ENCODE data around the gene ANAPC7. TPM values are rescaled to one million over a fixed set of nuclear protein-coding genes. Genes with fewer than 3 reads are reported as not detected.

ANAPC7 gene
- total and polyA plus RNA-seq, 2 donors (not counting 1 experiment from before 2014, with no cell fraction given), result 48.7 to 49.5 TPM

- peaks cover 37% of the 10 kb centered on the region for H3K36me3 ChIP-seq (ENCODE audit: control insufficient read depth, insufficient read depth, low read length)
- DNase-seq (ENCODE audit: low read depth in 2 of 2), result no peak
- TF ChIP-seq CTCF (conservative IDR thresholded peaks at IDR 0.05 in 1 of 2, IDR thresholded peaks at IDR 0.05 in 1 of 2; ENCODE audit: low read depth in 1 of 2, low read length in 2 of 2), result no peak
- no peak for TF ChIP-seq EZH2 (IDR thresholded peaks at IDR 0.05; ENCODE audit: low read length, missing control alignments)
- H3K27ac ChIP-seq (ENCODE audit: insufficient read depth, low read length), result no peak overlapping the region
- H3K27me3 ChIP-seq (ENCODE audit: control insufficient read depth, insufficient read depth, low read length), result no peaks in the 10 kb centered on the region
- peaks cover 43% of the 10 kb centered on the region for H3K79me2 ChIP-seq (ENCODE audit: control insufficient read depth, insufficient read depth, low read length)
- H3K4me2 ChIP-seq (ENCODE audit: extremely low read depth, insufficient read depth, low read length), result no peak overlapping the region
- H2AFZ ChIP-seq (ENCODE audit: low read length), result no peak overlapping the region
- H4K20me1 ChIP-seq (ENCODE audit: control insufficient read depth, extremely low read depth, insufficient read depth, low read length), result no peaks in the 10 kb centered on the region
- no peak overlapping the region for H3K9ac ChIP-seq (ENCODE audit: insufficient read depth, low read length)
- no peaks in the 10 kb centered on the region for H3K9me3 ChIP-seq (ENCODE audit: control insufficient read depth, insufficient read depth, low read depth, low read length)
- no peak overlapping the region for H3K4me3 ChIP-seq (replicated peaks in 1 of 4; ENCODE audit: control extremely low read depth in 1 of 4, insufficient read depth in 1 of 4, low read depth in 3 of 4, low read length in 4 of 4)
- peaks cover 2% of the 10 kb centered on the region for H3K4me1 ChIP-seq (ENCODE audit: control insufficient read depth, extremely low read depth, insufficient read depth, low read length)
Measured at GRCh38 chr12:110335481-110336045, 67.9 kb downstream of the ANAPC7 start.

GRCh38 chr12:110333201-110333600 lies 70.3 kb downstream of the ANAPC7 start:
- Histone ChIP-seq H3K79me2 (ENCODE audit: control insufficient read depth, insufficient read depth, low read length) (peaks cover 57% of the 10 kb centered on the region), H3K27ac (ENCODE audit: insufficient read depth, low read length) (no peak overlapping the region), H3K36me3 (ENCODE audit: control insufficient read depth, insufficient read depth, low read length) (peaks cover 32% of the 10 kb centered on the region), H3K9ac (ENCODE audit: insufficient read depth, low read length) (no peak overlapping the region), H4K20me1 (ENCODE audit: control insufficient read depth, extremely low read depth, insufficient read depth, low read length) (no peaks in the 10 kb centered on the region), H3K4me3 (replicated peaks in 1 of 4; ENCODE audit: control extremely low read depth in 1 of 4, insufficient read depth in 1 of 4, low read depth in 3 of 4, low read length in 4 of 4) (no peak overlapping the region), H2AFZ (ENCODE audit: low read length) (no peak overlapping the region), H3K4me1 (ENCODE audit: control insufficient read depth, extremely low read depth, insufficient read depth, low read length) (no peaks in the 10 kb centered on the region), H3K27me3 (ENCODE audit: control insufficient read depth, insufficient read depth, low read length) (no peaks in the 10 kb centered on the region), H3K4me2 (ENCODE audit: extremely low read depth, insufficient read depth, low read length) (no peak overlapping the region), H3K9me3 (ENCODE audit: control insufficient read depth, insufficient read depth, low read depth, low read length) (no peaks in the 10 kb centered on the region)
- TF ChIP-seq CTCF (conservative IDR thresholded peaks at IDR 0.05 in 1 of 2, IDR thresholded peaks at IDR 0.05 in 1 of 2; ENCODE audit: low read depth in 1 of 2, low read length in 2 of 2) (no peak), EZH2 (IDR thresholded peaks at IDR 0.05; ENCODE audit: low read length, missing control alignments) (no peak)
- DNase-seq (ENCODE audit: low read depth in 2 of 2), result no peak

GRCh38 chr12:110330544-110330943 lies 73.0 kb downstream of the ANAPC7 start:
- Histone ChIP-seq H3K27ac (ENCODE audit: insufficient read depth, low read length) (no peak overlapping the region), H3K27me3 (ENCODE audit: control insufficient read depth, insufficient read depth, low read length) (no peaks in the 10 kb centered on the region), H3K9ac (ENCODE audit: insufficient read depth, low read length) (no peak overlapping the region), H3K4me2 (ENCODE audit: extremely low read depth, insufficient read depth, low read length) (no peak overlapping the region), H2AFZ (ENCODE audit: low read length) (no peak overlapping the region), H3K4me1 (ENCODE audit: control insufficient read depth, extremely low read depth, insufficient read depth, low read length) (no peaks in the 10 kb centered on the region), H3K4me3 (replicated peaks in 1 of 4; ENCODE audit: control extremely low read depth in 1 of 4, insufficient read depth in 1 of 4, low read depth in 3 of 4, low read length in 4 of 4) (no peak overlapping the region), H4K20me1 (ENCODE audit: control insufficient read depth, extremely low read depth, insufficient read depth, low read length) (peaks cover 3% of the 10 kb centered on the region), H3K9me3 (ENCODE audit: control insufficient read depth, insufficient read depth, low read depth, low read length) (no peaks in the 10 kb centered on the region), H3K36me3 (ENCODE audit: control insufficient read depth, insufficient read depth, low read length) (peaks cover 21% of the 10 kb centered on the region), H3K79me2 (ENCODE audit: control insufficient read depth, insufficient read depth, low read length) (peaks cover 58% of the 10 kb centered on the region)
- no peak for TF ChIP-seq CTCF (conservative IDR thresholded peaks at IDR 0.05 in 1 of 2, IDR thresholded peaks at IDR 0.05 in 1 of 2; ENCODE audit: low read depth in 1 of 2, low read length in 2 of 2)
- no peak for TF ChIP-seq EZH2 (IDR thresholded peaks at IDR 0.05; ENCODE audit: low read length, missing control alignments)
- DNase-seq (ENCODE audit: low read depth in 2 of 2), result peak; percentile 58 to 61

Measured in fibroblast of lung (primary cell).